ENCODE results near the gene KRT78.

DNA sequence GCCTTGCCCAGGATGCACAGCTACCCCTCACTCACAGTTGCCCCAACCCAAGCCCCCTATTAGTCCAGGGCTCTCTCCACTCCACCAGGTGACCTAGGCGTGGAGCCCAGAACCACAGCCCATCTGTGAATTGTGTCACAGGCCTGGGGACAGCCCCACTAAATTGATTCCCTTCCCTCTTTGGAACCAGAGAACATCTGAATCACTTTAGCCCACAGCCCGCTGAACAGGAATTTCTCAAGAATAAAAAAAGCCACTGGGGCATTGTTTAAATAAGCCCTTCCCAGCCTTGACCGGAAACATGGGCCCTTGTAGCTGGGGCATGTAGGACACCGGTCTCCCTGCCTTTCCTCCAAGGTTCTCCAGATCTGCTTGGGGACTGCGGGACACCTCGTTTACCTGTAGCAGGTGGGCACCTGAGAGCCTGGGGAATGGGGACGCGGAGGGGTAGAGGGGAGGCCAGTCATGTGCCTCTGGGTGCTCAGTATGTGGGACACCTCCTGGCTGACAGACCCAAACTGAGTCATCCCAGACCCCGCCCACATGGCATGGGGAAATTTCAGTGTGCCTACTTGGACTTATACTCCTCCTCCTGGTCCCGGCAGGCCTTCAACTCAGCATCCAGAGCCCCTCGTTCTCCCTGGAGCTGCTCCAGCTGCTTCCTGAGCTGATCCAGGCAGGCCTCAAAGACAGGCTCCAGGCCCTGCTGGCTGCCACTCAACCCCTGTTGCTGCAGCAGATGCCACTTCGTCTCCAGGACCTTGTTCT lies 1.3 kb downstream of the KRT78 start:
- TF ChIP-seq POLR2AphosphoS5 (IDR thresholded peaks at IDR 0.05; ENCODE audit: borderline replicate concordance, low read depth, low read length) (no peak), EZH2 (IDR thresholded peaks at IDR 0.05) (no peak)
